K562 (cell line): ENCODE data around the gene CLDN34. TPM values are rescaled to one million over a fixed set of nuclear protein-coding genes. Genes with fewer than 3 reads are reported as not detected.

Experiments used
- ATAC-seq: fragments of 200-7000 bp; cut with Tn5 transposase; 3 replicates; pipeline ENCODE4 v1.9.1; 2020; ENCODE audit warnings: moderate library complexity
- BruUV-seq: library from RNA; stranded (reverse); fragments of 400-500 nt; replicated peaks from 2 replicates; lab custom pipeline; 2021; lab: Mats Ljungman, UMichigan
- CTCF ChIA-PET: fragments of 300-600 bp; formaldehyde crosslinking; extraction: SDS; loops from one replicate; lab custom pipeline; 2021; ENCODE audit warnings: low intra/inter-chr PET ratio; lab: Yijun Ruan, JAX
- POLR2A ChIA-PET: fragments of 300-600, 350-650 bp; sonication (Branson Sonifier 250); formaldehyde crosslinking; extraction: SDS; loops from one replicate; lab custom pipeline; 2021; ENCODE audit warnings: antibody characterized with exemption, inconsistent platforms; lab: Yijun Ruan, JAX
- DNase-seq, 4 experiments: peaks; one replicate each; pipeline versions ENCODE4 v3.0.0 to v3.0.0-alpha.2; 2011 to 2018; ENCODE audit warnings: low spot score in 3 of 4, mixed read lengths in 3 of 4; ENCODE audit errors: extremely low read depth in 1 of 4
- FAIRE-seq: peaks from 2 replicates; lab custom pipeline; 2011; peaks lifted over from hg19 to GRCh38; lab: Jason Lieb, UNC
- H2AFZ ChIP-seq: 2 replicates; pipeline ENCODE4 v1.6.0; 2011; ENCODE audit warnings: low read depth, low read length, control low read depth, inconsistent platforms
- H3K27ac ChIP-seq: fragments of 200-600 bp; 3 replicates; pipeline ENCODE4 v1.8.0; 2011; ENCODE audit warnings: low read depth, mild to moderate bottlenecking, control low read depth, inconsistent platforms, low read length, moderate library complexity, mixed read lengths; ENCODE audit errors: extremely low read depth
- H3K27me3 ChIP-seq, 2 experiments: fragments of 300-600 bp in 1 of 2; 2 replicates in 1 of 2; 3 replicates in 1 of 2; pipeline versions ENCODE4 v1.6.0 to v1.8.0; 2011; ENCODE audit warnings: inconsistent platforms in 2 of 2, low read length in 2 of 2, mild to moderate bottlenecking in 1 of 2, mixed read lengths in 1 of 2, moderate library complexity in 1 of 2; ENCODE audit not compliant: control insufficient read depth in 2 of 2, insufficient read depth in 2 of 2
- H3K36me3 ChIP-seq: fragments of 300-600 bp; 3 replicates; pipeline ENCODE4 v1.8.0; 2011; ENCODE audit warnings: mild to moderate bottlenecking, low read length, inconsistent platforms; ENCODE audit not compliant: control insufficient read depth, insufficient read depth
- H3K4me1 ChIP-seq, 2 experiments: fragments of 200-600 bp in 1 of 2; replicated peaks in 1 of 2; 2 replicates in 1 of 2; 3 replicates in 1 of 2; pipeline versions ENCODE4 v1.5.1 to v1.8.0; 2011; ENCODE audit warnings: inconsistent platforms in 2 of 2, low read length in 2 of 2, mild to moderate bottlenecking in 1 of 2, mixed read lengths in 1 of 2, moderate library complexity in 1 of 2; ENCODE audit not compliant: control insufficient read depth in 2 of 2, insufficient read depth in 2 of 2
- H3K4me2 ChIP-seq: 2 replicates; pipeline ENCODE4 v1.6.1; 2011; ENCODE audit warnings: low read length, control low read depth, inconsistent platforms, mixed read lengths; ENCODE audit not compliant: insufficient read depth
- H3K4me3 ChIP-seq: fragments of 200-600 bp; sonication (generic), shearing (Covaris generic); 2 replicates; pipeline ENCODE4 v1.5.1; 2016; ENCODE audit warnings: control low read depth, inconsistent platforms
- H3K79me2 ChIP-seq: fragments of 200-600 bp; 3 replicates; pipeline ENCODE4 v1.8.0; 2011; ENCODE audit warnings: low read length, inconsistent platforms; ENCODE audit not compliant: control insufficient read depth, insufficient read depth
- H3K9ac ChIP-seq, 2 experiments: 2 replicates each; pipeline versions ENCODE4 v1.6.0 to v1.6.1; 2011; ENCODE audit warnings: low read depth in 2 of 2, low read length in 2 of 2, control low read depth in 1 of 2, inconsistent platforms in 1 of 2, mild to moderate bottlenecking in 1 of 2, mixed read lengths in 1 of 2; ENCODE audit not compliant: insufficient read depth in 1 of 2
- H3K9me1 ChIP-seq: one replicate; pipeline ENCODE4 v1.6.0; 2011; ENCODE audit warnings: inconsistent platforms, mild to moderate bottlenecking, low read length, moderate library complexity; ENCODE audit not compliant: control insufficient read depth, insufficient read depth
- H3K9me3 ChIP-seq: replicated peaks from 2 replicates; pipeline ENCODE4 v1.5.1; 2011; ENCODE audit warnings: low read depth, low read length, inconsistent platforms; ENCODE audit not compliant: control insufficient read depth, insufficient read depth
- H4K20me1 ChIP-seq: replicated peaks from 2 replicates; pipeline ENCODE4 v1.6.1; 2011; ENCODE audit warnings: low read length, inconsistent platforms, mixed read lengths; ENCODE audit not compliant: control insufficient read depth, insufficient read depth
- ARID1B ChIP-seq: fragments of 450-650 bp; IDR thresholded peaks from 2 replicates; pipeline ENCODE4 v1.6.1; 2016; ENCODE audit warnings: antibody characterized with exemption, mild to moderate bottlenecking, inconsistent platforms
- ARID2 ChIP-seq: fragments of 450-650 bp; IDR thresholded peaks from 2 replicates; pipeline ENCODE4 v1.6.1; 2017; ENCODE audit warnings: antibody characterized with exemption, mild to moderate bottlenecking
- BMI1 ChIP-seq: fragments of 150-350 bp; IDR thresholded peaks from 2 replicates; pipeline ENCODE4 v1.6.1; 2014; ENCODE audit warnings: low read length
- ETV6 ChIP-seq, 3 experiments: fragments of 150-350 bp in 1 of 3; sonication (generic) in 1 of 3; formaldehyde crosslinking in 1 of 3; IDR thresholded peaks; 2 replicates each; pipeline versions ENCODE4 v1.6.1 to v1.8.0; 2014 to 2022; ENCODE audit warnings: borderline replicate concordance in 2 of 3, low read depth in 2 of 3, antibody characterized with exemption in 1 of 3, low read length in 1 of 3, mild to moderate bottlenecking in 1 of 3, missing genetic modification reagents in 1 of 3
- FOXO4 ChIP-seq: fragments of 450-650 bp; formaldehyde crosslinking; IDR thresholded peaks from 2 replicates; pipeline ENCODE4 v1.4.0; 2020; ENCODE audit warnings: mild to moderate bottlenecking, moderate library complexity
- KLF13 ChIP-seq: fragments of 450-650 bp; IDR thresholded peaks from 2 replicates; pipeline ENCODE4 v1.6.1; 2016; ENCODE audit warnings: missing genetic modification characterization, low read depth, mild to moderate bottlenecking, missing compliant biosample characterization, moderate library complexity, borderline replicate concordance
- PRPF4 ChIP-seq: fragments of 200-400 bp; formaldehyde crosslinking; IDR thresholded peaks from one replicate; pipeline ENCODE4 v1.6.1; 2017; ENCODE audit warnings: low read length, low read depth, mild to moderate bottlenecking; ENCODE audit not compliant: insufficient read depth, poor library complexity, severe bottlenecking
- RREB1 ChIP-seq: fragments of 250-450 bp; sonication (Bioruptor Pico); IDR thresholded peaks from 2 replicates; pipeline ENCODE4 v1.4.0; 2020
- ZKSCAN3 ChIP-seq: fragments of 250-450 bp; sonication (Bioruptor Pico); IDR thresholded peaks from 2 replicates; pipeline ENCODE4 v1.4.0; 2020
- WGBS: fragments of 100-300 bp; shearing (Covaris generic); methylation state at CpG from one replicate; pipeline ENCODE4 v1.1.6; 2016; ENCODE audit warnings: low coverage, mixed read lengths; ENCODE audit not compliant: insufficient coverage; ENCODE audit errors: missing lambda C conversion rate; 5-methylcytosine and 5-hydroxymethylcytosine counted together
- in situ Hi-C: fragments of 300-500 bp; cut with MboI; formaldehyde crosslinking; loops from 4 replicates; pipeline ENCODE4 v1.15.0; 2018; ENCODE audit warnings: inconsistent platforms, mixed read lengths
- intact Hi-C: fragments of 100-400 bp; cut with micrococcal nuclease; formaldehyde crosslinking; loops from 2 replicates; pipeline ENCODE4 v1.14.2; 2022
- polyA plus RNA-seq, 8 experiments: library from polyadenylated mRNA; depleted of rRNA in 4 of 8; stranded (reverse) in 5 of 8; unstranded in 3 of 8; fragments of >200 nt; fragmentation: Nextera tagmentation in 2 of 8; fragmentation: Illumina TruSeq in 1 of 8; extraction: Ambion mirVana in 2 of 8; extraction: Trizol in 1 of 8; gene quantifications; 2 replicates each; pipeline versions ENCODE4 v1.2.1 to v1.2.3, GENCODE V29; 2011 to 2014; ENCODE audit warnings: inconsistent platforms in 1 of 8, missing spikeins in 1 of 8
- total RNA-seq, 7 experiments: library from RNA; depleted of rRNA in 6 of 7; stranded (reverse); fragments of >200 nt in 6 of 7; fragmentation: Illumina TruSeq in 2 of 7; extraction: Trizol in 2 of 7; gene quantifications; 2 replicates each; pipeline versions ENCODE4 v1.2.1 to v1.2.3, GENCODE V29; 2011 to 2021; ENCODE audit warnings: low replicate concordance in 1 of 7
- TF ChIP-seq, protein P1 (sequence below): fragments of 450-650 bp; IDR thresholded peaks from 2 replicates; pipeline ENCODE4 v1.6.1; 2016
- TF ChIP-seq, protein P2 (sequence below), 2 experiments: IDR thresholded peaks; 2 replicates each; pipeline ENCODE4 v1.6.1; 2012; ENCODE audit warnings: improper control_type of control experiment in 2 of 2, low read depth in 2 of 2, low read length in 2 of 2, borderline replicate concordance in 1 of 2

The CLDN34 gene
- total and polyA plus RNA-seq, 9 of the 15 experiments (the other 6 are each of a cell fraction or from before 2014, with no cell fraction given): not detected

GRCh38 chrX:9943420-9943819 is 23.7 kb upstream of the CLDN34 start:
- no peaks in the 10 kb centered on the region for H3K9me1 ChIP-seq
- no peak overlapping the region for H3K4me3 ChIP-seq
- CTCF ChIA-PET: no interaction called here
- ATAC-seq (no peak), DNase-seq (no peak), FAIRE-seq (no peak)
- no TSS peak for BruUV-seq
- no peaks in the 10 kb centered on the region for H3K4me1 ChIP-seq
- intact Hi-C loops (no loop called here), in situ Hi-C loops (no loop called here)
- H3K9ac ChIP-seq: no peak overlapping the region
- no peaks in the 10 kb centered on the region for H3K9me3 ChIP-seq
- 0% methylated on average over 5 of the region's 5 CpGs for WGBS
- no peaks in the 10 kb centered on the region for H3K36me3 ChIP-seq
- POLR2A ChIA-PET: no interaction called here
- H3K4me2 ChIP-seq: no peak overlapping the region
- H3K27ac ChIP-seq: no peak overlapping the region
- no peak overlapping the region for H2AFZ ChIP-seq
- peaks cover 0 to 43% of the 10 kb centered on the region in 2 experiments; a peak in 2 of 5 replicates for H3K27me3 ChIP-seq
- no peaks in the 10 kb centered on the region for H4K20me1 ChIP-seq
- H3K79me2 ChIP-seq: no peaks in the 10 kb centered on the region
- TF ChIP-seq PRPF4 (no peak), KLF13 (tag) (no peak), RREB1 (CRISPR knock-in tag) (no peak), BMI1 (no peak), FOXO4 (CRISPR knock-in tag) (no peak), ARID1B (no peak), ZKSCAN3 (CRISPR knock-in tag) (no peak), ETV6 (IDR thresholded peaks at IDR 0.05; ENCODE audit: borderline replicate concordance in 1 of 2, low read depth in 2 of 2, low read length in 1 of 2) (no peak), ETV6 (CRISPR knock-in tag; IDR thresholded peaks at IDR 0.05; ENCODE audit: borderline replicate concordance) (no peak), ARID2 (no peak)
- TF ChIP-seq, protein P1, sequence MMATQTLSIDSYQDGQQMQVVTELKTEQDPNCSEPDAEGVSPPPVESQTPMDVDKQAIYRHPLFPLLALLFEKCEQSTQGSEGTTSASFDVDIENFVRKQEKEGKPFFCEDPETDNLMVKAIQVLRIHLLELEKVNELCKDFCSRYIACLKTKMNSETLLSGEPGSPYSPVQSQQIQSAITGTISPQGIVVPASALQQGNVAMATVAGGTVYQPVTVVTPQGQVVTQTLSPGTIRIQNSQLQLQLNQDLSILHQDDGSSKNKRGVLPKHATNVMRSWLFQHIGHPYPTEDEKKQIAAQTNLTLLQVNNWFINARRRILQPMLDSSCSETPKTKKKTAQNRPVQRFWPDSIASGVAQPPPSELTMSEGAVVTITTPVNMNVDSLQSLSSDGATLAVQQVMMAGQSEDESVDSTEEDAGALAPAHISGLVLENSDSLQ: no peak
- TF ChIP-seq, protein P2, sequence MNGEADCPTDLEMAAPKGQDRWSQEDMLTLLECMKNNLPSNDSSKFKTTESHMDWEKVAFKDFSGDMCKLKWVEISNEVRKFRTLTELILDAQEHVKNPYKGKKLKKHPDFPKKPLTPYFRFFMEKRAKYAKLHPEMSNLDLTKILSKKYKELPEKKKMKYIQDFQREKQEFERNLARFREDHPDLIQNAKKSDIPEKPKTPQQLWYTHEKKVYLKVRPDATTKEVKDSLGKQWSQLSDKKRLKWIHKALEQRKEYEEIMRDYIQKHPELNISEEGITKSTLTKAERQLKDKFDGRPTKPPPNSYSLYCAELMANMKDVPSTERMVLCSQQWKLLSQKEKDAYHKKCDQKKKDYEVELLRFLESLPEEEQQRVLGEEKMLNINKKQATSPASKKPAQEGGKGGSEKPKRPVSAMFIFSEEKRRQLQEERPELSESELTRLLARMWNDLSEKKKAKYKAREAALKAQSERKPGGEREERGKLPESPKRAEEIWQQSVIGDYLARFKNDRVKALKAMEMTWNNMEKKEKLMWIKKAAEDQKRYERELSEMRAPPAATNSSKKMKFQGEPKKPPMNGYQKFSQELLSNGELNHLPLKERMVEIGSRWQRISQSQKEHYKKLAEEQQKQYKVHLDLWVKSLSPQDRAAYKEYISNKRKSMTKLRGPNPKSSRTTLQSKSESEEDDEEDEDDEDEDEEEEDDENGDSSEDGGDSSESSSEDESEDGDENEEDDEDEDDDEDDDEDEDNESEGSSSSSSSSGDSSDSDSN (IDR thresholded peaks at IDR 0.05; ENCODE audit: borderline replicate concordance in 1 of 2, low read depth in 2 of 2, low read length in 2 of 2): no peak
